PC-9 (cell line): ENCODE measurements around the gene LRRTM4.

Experiments
- CTCF ChIP-seq: fragments of 200-600 bp; sonication (generic); conservative IDR thresholded peaks from 2 replicates; pipeline ENCODE4 v1.6.1; 2017; ENCODE audit warnings: mixed run types, antibody characterized with exemption, mild to moderate bottlenecking, moderate library complexity
- EZH2 ChIP-seq: fragments of 200-600 bp; sonication (generic); IDR thresholded peaks from 2 replicates; pipeline ENCODE4 v1.8.0; 2017; ENCODE audit warnings: antibody characterized with exemption, low read depth

- no peak for TF ChIP-seq CTCF
- TF ChIP-seq EZH2, result no peak
Observed at GRCh38 chr2:76867854-76868253, 654.3 kb downstream of the LRRTM4 start.
